SK-N-SH (cell line): ENCODE measurements around the gene CUEDC2.

Source experiments
- GABPA ChIP-seq: IDR thresholded peaks from 2 replicates; pipeline ENCODE4 v1.4.0; 2012; ENCODE audit warnings: low read depth, mild to moderate bottlenecking
- MXI1 ChIP-seq: IDR thresholded peaks from 2 replicates; pipeline ENCODE4 v1.6.1; 2012; ENCODE audit warnings: mild to moderate bottlenecking, low read depth, low read length, improper control_type of control experiment
- NRF1 ChIP-seq: IDR thresholded peaks from 2 replicates; pipeline ENCODE4 v1.6.1; 2012; ENCODE audit warnings: low read depth, mild to moderate bottlenecking, low read length
- POLR2AphosphoS5 ChIP-seq: IDR thresholded peaks from 2 replicates; pipeline ENCODE4 v1.6.1; 2012; ENCODE audit warnings: low read depth, low read length
- REST ChIP-seq: IDR thresholded peaks from 2 replicates; pipeline ENCODE4 v1.6.1; 2012; ENCODE audit warnings: mild to moderate bottlenecking, low read depth, low read length, moderate library complexity
- RXRA ChIP-seq: IDR thresholded peaks from 2 replicates; pipeline ENCODE4 v1.4.0; 2012; ENCODE audit warnings: low read depth, mild to moderate bottlenecking, borderline replicate concordance
- TCF12 ChIP-seq: IDR thresholded peaks from 2 replicates; pipeline ENCODE4 v1.4.0; 2012
- ZBTB33 ChIP-seq: IDR thresholded peaks from 2 replicates; pipeline ENCODE4 v1.4.0; 2012; ENCODE audit warnings: low read depth, borderline replicate concordance
- TF ChIP-seq, protein P1 (sequence below): fragments of 200-600 bp; sonication (generic); IDR thresholded peaks from 2 replicates; pipeline ENCODE4 v1.6.1; 2017; ENCODE audit warnings: antibody characterized with exemption, mild to moderate bottlenecking, moderate library complexity

- TF ChIP-seq, protein P1, sequence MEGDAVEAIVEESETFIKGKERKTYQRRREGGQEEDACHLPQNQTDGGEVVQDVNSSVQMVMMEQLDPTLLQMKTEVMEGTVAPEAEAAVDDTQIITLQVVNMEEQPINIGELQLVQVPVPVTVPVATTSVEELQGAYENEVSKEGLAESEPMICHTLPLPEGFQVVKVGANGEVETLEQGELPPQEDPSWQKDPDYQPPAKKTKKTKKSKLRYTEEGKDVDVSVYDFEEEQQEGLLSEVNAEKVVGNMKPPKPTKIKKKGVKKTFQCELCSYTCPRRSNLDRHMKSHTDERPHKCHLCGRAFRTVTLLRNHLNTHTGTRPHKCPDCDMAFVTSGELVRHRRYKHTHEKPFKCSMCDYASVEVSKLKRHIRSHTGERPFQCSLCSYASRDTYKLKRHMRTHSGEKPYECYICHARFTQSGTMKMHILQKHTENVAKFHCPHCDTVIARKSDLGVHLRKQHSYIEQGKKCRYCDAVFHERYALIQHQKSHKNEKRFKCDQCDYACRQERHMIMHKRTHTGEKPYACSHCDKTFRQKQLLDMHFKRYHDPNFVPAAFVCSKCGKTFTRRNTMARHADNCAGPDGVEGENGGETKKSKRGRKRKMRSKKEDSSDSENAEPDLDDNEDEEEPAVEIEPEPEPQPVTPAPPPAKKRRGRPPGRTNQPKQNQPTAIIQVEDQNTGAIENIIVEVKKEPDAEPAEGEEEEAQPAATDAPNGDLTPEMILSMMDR: peak; percentile 87
- TF ChIP-seq ZBTB33: no peak
- no peak for TF ChIP-seq TCF12
- TF ChIP-seq NRF1: peak; percentile 40; the same call in 1 of the 2 replicates
- TF ChIP-seq REST: no peak
- peak; percentile 74; the same call in 1 of the 2 replicates for TF ChIP-seq MXI1
- TF ChIP-seq POLR2AphosphoS5: peak; percentile 32; the same call in 1 of the 2 replicates
- TF ChIP-seq GABPA: no peak
- TF ChIP-seq RXRA: no peak
Observed at GRCh38 chr10:102399217-102400021, 33.0 kb downstream of the CUEDC2 start.
